Dedifferentiated amniotic fluid mesenchymal stem cell (primary cell): ENCODE data around the gene NBPF9.
"Not testable (repeated sequence)": the region's sequence is repeated elsewhere in the genome, so short reads cannot be mapped to it uniquely, and the experiment has no call there.

ENCODE experiments used
- DNase-seq: peaks from one replicate; pipeline ENCODE4 v3.0.0-alpha.2; 2016; ENCODE audit errors: extremely low spot score

Gene NBPF9

DNA sequence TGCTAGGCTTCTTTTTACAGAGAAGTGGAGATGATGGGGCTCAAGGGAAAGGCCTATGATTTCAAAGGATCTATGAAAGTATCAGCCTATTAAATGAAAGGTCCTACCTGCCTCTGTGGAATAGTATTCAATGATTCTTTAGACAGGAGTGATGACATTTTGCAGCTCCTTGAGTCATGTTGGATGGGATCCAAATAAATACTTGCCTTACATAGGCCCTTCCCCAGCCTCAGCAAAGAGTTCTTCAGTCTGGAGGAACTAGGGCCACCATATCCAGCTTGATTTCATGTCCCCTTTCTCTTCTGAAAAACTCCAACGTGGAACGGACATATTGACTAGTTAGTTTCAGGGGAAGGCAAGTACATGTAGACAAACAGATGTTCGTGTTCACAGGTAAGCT lies 87.8 kb downstream of the NBPF9 start:
- not testable (repeated sequence) for DNase-seq

- not testable (repeated sequence) for DNase-seq
Observed at GRCh38 chr1:149013513-149013912, 89.8 kb downstream of the NBPF9 start.

GRCh38 chr1:149012599-149012998 lies 90.8 kb downstream of the NBPF9 start:
- DNase-seq, result not testable (repeated sequence)

GRCh38 chr1:149009761-149010160 lies 93.6 kb downstream of the NBPF9 start:
- not testable (repeated sequence) for DNase-seq

GRCh38 chr1:149008769-149009168 lies 94.6 kb downstream of the NBPF9 start:
- not testable (repeated sequence) for DNase-seq

DNA sequence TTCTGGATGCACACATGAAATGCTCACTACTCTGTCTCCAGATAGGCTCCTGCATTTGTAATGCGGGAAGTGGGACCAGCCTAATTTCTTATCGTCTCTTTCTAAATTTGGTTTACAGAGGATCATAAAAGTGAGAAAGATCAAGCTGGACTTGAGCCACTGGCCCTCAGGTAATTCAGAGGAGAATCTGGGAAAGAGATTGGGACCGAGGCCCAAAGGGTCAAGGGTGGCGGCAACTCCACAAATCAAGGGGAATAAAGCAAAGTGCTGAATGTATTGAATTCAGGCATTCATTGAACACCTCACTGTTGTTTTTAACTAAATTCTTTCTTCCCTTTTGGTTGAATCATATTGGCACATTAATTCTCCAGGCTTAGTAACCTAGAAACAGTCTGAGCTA lies 95.0 kb downstream of the NBPF9 start:
- not testable (repeated sequence) for DNase-seq
